Activated gamma-delta T cell treated with Interleukin-2 at 50 U/mL for 16 hours (primary cell): Measurements from ENCODE around the gene PTPRCAP.
"Not testable (repeated sequence)": the region's sequence is repeated elsewhere in the genome, so short reads cannot be mapped to it uniquely, and the experiment has no call there.

Experiments used
- DNase-seq: peaks from one replicate; pipeline ENCODE4 v3.0.0-alpha.2; 2020

PTPRCAP gene

DNA sequence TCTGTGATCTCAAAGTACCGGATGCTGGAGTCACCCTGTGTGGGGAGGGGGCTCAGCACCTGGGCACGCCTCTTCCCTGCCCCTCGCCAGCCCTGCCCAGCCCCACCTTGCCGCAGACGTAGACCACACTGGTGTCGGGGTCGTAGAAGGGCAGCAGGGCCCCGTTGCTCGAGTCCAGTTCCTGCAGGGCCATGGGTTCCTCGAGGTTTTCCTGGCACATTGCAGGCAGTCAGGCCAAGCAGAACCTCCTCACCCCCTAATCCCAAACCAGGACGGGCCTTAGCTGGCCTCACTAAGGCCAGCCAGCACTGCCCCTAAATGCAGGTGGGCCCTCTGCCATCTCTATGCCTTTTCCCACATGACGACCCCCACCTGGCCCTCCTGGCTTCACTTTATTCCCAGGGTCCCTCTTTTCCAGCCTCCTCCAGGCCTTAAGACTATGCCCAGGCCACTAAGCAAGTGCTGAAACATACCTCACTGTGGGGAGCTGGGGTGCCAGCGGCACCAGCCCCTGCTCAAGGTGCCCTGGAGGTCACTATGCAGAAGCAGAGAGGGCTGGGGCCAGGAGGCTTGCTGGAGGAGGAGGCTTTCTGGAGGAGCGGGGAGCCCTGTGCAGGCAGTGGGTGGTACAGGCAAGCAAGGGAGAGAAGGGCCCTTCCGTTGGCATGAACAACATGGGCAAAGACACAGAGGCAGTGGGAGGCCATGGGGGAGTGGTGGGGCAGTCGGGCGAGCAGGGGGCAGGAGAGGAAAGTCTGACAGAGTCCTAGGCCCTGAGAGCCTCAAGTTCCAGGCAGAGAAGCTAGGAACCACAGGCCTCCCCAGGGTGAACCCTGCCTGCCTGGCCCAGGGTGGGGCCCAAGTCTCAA, 3.0 kb upstream of the PTPRCAP start:
- no peak for DNase-seq

DNA sequence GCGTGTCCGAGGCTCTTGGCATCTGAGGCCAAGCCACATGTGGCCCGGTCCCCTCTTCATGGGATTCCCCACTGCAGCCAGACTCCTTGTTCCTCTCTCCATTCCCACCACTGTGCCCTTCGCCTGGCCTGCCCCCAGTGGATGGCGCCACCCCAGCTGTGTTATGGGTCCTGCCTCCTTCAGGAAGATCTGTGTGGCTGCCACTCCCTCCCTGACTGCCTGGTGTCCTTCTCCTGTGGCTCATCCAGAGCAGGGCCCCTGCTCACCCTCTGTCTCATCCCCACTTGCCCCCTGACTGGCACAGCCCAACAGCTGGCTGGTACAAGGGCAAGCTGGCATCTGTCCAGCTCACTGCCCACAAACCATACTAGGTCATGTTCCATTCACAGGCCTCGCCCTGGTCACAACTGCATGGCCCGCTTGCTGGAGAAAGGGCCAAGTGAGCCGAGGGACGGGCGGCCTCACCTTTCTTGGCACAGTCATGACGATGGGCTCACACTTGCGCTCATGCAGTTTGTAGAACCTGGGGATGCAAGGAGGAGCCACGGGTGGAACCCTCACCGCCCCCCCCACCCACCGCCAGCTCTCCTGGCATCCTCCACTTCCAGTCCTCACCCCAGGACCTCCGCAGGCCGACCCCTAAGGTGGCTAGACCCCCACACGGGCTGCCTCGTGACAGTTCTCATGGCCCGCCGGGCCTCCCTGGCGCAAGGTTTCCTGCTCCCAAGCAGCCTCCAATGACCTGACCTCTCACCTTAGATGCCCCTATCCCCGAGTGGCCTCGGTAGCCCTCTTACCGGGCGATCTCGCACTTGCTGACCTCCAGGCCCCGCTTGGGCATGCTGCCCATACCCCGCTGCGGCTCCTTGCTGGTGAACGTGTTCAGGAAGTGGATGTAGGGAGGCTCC, 2.1 kb upstream of the PTPRCAP start:
- no peak for DNase-seq

DNA sequence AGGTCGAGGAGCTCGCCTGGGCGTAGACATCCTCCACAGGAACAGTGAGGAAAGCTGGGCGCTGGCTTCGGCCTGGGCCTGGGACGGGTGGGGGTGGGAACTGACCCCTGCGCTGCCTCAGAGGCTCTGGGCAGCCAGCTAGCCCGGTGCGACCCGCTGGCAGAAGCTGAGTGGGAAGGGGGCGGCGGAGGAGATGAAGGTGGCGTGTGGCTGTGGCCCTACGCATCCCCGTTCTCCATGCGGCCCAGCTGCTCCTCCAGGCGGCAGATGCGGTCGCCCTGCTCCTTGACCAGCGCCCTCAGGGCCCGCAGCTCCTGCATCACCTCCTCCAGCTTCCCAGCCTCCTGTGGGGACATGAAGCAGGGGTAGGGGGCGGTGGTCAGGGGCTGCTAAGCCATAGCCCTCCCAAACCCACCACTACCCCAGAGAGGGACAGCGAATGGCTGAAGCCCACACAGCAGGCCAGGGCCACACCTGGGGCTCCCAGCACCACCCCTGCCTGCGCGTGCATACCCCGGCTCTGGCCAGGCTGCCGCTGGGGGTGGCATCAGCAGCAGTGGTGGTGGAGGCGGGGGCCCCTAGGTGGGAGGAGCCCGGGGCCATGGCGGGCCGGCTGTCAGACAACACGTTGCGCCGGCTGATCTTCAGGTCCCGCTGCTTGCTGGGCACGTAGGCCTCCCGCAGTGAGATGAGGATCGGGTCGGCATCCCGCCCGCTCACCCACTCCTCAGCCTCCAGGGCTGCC, 848 bp upstream of the PTPRCAP start:
- peak; percentile 70 for DNase-seq

DNA sequence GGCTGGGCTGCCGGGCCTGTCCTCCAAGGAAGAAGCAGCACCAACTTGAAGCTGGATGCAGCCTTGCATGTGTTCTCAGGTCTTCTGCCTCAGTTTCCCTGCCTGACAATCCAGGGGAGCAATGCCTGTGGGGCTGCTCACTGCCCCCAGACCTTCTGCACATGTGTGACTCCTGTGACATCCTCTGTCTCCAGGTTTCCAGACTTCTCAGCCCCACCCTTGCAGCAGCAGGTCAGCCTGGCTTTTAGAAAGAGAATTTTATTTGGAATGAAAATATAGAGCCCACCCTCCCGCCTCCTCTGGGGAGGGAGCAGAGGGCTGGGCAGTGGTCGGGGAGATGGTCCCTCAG, 301 bp upstream of the PTPRCAP start:
- no peak for DNase-seq

DNA sequence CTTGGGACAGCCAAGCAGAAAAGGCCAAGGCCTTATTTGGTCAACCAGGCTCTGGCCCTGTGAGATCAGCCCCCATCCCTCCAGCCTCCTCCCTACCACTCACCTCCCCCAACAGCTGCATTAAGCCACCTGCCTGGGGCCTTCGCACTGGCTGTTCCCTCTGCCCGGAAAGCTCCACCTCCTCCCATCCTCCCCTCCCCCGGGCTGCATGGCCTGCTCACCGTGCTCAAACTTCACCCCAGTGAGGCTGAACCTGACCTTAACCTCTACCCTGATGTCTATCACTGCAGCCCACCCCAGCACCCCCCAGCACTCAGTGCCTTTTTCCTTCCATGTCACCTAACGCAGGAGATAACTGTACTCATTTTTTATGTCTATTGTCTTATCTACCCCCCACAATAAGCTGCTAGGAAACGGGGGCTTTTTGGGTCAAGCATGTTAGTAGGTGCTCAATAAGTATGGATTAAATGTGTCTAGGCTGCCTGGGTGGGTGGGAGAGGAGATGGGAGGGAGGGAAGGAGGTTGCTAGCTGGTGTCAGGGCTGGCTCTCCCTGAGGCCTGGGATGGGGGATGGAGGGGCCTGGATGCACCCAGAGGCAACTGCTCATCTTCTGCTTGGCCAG, 912 bp downstream of the PTPRCAP start:
- peak; percentile 61 for DNase-seq

DNA sequence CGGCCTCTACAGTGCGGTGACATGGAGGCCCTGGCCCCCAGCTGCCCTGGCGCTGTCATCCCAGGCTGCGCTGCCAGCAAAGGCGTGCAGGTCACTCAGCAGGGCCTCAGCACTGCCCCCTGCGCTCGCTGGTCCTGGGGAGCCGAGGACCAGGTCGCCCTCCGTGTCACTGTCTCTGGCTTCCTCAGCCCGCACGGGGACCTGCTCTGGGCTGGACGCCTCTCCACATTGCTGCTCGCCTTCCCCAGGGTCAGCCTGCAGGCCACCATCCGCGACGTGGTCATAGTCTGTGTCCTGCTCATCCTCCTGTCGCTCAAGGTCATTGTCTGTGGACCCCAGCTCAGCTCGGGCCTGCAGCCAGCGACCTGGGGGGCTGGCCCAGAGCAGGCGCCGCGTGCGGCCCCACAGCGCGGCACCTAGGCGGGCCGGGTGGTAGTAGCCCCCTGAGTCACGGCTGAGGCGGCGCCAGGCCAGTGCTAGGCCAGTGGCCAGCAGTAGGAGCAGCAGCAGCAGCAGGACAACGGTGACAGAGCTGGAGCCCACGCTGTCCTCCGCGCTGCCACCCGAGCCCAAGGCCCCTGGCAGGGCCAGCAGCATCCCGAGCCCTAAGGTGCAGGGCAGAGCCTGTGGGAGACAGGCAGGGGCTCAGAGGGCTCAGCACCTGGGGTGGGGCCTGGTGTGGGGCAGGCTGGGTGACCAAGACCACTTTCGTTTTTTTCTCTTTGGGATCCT, 1.6 kb downstream of the PTPRCAP start:
- no peak for DNase-seq

DNA sequence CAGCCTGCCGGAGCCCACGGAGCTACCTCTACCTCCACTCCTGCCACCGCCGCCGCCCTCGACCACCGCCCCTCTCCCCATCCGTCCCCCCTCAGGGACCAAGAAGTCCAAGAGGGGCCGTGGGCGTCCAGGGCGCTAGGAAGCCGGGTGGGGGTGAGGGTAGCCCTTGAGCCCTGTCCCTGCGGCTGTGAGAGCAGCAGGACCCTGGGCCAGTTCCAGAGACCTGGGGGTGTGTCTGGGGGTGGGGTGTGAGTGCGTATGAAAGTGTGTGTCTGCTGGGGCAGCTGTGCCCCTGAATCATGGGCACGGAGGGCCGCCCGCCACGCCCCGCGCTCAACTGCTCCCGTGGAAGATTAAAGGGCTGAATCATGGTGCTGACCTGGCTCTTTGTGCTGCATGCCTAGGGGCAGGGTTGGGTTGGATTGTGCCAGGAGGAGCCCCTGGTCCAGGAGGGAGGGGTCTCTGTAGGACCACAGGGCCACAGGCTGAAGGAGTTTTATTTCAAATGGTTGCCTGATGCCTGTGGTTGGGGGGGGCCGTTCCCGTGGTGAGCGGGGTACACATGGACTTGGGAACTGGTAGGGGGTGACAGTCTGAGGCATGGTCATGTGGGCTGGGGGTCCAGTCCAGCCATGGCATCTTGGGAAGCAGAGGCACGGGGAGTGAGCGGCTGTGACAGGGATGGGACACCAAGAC, 2.3 kb downstream of the PTPRCAP start:
- DNase-seq: no peak

DNA sequence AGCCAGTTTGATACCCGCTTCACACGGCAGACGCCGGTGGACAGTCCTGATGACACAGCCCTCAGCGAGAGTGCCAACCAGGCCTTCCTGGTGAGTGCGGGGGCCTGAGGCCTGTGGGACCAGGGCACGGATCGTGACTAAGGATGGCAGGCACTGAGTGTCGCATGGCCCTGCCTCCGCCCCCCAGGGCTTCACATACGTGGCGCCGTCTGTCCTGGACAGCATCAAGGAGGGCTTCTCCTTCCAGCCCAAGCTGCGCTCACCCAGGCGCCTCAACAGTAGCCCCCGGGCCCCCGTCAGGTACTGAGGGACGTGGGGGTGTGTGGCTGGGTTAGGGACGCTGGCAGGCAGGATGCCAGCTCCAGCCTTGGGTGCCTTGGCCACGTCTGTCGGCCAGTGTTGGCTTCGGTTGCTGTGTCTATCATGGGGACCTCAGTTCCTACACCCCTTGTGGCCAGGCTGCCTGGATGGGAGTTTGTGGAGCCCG, 3.0 kb downstream of the PTPRCAP start:
- DNase-seq: no peak

DNA sequence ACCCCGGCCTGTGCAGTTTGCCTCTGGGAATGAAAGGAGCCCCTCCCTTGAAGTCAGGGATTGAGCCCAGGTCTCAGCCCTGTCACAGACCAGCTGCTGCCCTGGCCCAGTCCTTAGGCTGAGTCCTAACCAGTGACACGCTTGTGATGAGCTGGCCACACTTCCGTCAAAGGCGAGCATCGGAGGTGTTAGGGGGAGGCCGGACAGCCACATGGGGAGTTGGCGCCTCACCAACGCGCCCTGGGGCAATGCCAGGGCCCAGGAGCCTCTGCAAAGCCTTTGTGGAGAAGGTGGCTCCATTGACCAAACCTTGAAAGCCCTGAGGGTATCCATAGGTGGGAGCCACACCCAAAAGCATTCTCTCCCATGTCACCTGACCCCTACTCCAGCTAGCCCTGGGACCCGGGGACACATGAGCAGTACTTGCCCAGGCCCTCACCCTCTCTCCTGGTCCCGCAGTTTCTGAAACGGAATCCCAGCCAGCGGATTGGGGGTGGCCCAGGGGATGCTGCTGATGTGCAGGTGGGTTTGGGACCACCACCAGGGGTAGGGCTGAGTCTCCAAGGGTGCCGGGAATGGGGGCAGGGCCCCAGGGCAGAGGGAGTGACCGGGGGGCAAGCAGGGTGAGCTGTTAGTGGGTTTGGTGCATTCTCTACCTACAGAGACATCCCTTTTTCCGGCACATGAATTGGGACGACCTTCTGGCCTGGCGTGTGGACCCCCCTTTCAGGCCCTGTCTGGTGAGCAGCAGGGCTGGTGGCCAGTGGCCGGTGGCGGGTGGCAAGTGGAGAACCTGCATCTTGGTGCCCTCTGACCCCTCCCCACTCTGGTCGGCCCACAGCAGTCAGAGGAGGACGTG, 3.7 kb downstream of the PTPRCAP start:
- no peak for DNase-seq

DNA sequence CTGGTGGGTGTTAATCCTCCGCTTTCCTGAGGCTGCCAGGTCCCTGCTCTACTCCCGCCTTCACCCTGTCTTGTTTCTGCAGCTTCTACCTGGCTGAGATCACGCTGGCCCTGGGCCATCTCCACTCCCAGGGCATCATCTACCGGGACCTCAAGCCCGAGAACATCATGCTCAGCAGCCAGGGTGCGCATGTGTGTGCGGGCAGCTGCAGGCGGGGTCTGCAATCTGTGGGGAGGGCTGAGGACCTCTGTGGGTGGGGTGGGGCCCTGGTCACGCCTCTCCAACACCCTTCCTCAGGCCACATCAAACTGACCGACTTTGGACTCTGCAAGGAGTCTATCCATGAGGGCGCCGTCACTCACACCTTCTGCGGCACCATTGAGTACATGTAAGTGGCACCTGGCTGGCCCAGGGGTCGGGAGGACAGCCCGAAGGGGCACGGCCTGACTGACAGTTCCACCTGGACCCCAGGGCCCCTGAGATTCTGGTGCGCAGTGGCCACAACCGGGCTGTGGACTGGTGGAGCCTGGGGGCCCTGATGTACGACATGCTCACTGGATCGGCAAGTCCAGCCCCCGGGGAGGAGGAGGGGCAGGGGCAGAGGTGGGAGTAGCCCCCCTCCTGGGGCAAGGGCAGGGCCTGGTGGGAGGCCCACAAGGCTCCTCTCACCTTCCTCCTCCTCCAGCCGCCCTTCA, 4.7 kb downstream of the PTPRCAP start:
- no peak for DNase-seq

DNA sequence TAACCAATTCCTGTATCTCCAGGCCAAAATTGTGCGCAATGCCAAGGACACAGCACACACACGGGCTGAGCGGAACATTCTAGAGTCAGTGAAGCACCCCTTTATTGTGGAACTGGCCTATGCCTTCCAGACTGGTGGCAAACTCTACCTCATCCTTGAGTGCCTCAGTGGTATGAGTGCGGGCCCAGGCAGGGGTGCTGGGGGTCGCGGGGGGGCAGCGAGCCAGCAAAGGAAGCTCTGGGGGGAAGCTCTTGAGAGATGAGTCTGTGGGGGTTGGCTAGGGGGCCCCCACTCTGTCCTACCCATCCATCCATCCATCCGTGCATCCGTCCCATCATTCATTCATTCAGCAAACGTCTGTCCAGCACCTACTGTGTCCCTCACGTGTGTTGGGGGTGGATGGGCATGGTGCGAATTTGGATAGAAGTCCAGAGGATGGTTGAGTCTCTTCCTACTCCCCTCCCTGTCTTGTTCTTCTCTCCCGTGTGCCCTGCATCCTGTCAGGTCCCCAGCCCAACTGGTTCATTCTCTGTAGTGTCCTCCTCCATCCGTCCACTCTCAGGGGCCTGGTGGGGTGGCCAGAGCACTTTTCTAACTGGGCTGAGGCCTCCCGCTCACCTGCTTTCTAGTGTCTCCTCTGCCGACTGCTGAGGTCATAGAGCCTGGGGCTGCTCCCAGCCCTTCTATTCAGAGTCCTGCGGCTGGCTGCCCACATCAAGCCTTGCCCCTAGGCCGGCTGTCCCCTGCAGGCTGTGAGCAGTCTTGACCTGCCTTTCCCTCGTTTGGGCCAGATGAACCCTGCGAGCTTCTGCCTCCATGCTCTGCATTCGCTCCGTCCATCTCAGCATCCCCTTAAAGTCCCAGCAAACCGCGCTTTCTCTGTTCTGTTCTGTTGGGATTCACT, 5.9 kb downstream of the PTPRCAP start:
- no peak for DNase-seq

DNA sequence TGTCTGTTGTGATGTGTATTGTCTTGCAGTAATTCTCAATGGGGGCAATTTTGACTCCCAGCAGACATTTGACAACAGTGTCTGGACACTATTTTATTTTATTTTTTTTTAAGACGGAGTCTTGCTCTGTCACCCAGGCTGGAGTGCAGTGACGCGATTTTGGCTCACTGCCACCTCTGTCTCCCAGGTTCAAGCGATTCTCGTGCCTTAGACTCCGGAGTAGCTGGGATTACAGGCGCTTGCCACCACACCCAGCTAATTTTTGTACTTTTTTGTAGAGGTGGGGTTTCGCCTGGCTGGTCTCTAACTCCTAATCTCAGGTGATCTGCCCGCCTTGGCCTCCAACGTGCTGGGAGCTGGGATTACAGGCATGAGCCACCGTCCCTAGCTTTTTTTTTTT, 7.8 kb downstream of the PTPRCAP start:
- no peak for DNase-seq

DNA sequence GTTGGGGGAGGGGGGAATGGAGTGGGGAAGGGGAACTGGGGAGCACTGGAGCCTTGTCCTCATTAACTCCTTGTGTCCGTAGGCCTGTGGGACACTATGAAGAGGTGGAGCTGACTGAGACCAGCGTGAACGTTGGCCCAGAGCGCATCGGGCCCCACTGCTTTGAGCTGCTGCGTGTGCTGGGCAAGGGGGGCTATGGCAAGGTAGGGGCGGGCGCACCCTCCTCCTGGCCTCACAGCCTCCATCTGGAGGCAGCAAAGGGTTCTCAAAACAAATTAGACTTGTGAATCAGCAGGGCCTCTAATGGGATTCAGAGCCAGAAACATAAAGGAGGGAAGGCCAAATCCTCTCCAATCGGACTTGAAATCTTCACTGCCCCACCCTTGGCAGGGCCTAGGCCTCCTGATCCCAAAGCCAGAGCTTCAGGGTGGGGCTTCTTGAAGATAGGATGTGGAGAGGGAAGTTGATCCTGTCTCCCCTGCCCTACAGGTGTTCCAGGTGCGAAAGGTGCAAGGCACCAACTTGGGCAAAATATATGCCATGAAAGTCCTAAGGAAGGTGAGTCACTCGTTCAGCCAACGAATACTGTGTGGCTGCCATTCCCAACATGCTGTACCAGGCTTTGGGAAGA, 8.3 kb downstream of the PTPRCAP start:
- DNase-seq: no peak

DNA sequence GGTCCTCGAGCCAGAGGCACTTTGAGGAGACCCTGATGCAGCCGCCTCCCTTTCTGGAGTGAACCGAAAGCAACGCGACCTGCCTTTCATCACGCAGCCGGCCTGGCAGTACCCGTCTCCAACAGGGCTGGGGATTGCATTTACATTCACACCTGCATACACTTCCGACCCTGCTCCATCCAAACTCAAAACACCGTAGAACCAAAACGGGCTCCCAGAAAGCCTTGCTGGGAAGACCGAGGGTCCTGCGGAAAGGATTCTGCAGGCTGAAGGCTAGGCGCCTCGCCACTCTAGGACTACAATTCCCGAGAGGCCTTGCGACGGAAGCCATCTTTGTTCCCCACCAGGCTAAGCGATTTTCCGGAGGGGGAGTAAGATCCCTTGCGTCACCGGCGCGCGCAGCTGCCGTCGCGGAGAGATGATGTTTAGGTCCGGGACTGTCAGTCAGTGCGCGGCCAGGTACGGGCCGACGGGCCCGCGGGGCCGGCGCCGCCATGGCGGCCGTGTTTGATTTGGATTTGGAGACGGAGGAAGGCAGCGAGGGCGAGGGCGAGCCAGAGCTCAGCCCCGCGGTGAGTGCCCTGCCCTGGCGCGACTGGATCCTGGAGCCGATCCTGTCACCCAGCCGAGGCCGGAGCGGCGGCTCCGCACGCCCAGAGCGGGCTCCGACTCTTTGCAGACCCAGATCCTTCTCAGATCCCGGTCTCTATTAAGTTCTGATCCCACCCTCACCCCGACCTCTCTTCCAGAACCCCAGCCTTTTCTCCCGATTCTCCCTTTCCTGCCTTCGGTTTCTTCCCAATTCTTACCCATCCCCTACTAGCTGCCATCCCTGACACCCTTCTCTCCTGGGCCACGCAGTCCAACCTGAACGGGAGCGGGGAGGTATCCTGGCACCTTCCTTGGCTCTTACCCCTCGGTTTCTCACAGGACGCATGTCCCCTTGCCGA, 9.2 kb downstream of the PTPRCAP start, which contains the start of gene RPS6KB2:
TSS of gene RPS6KB2 (plus strand) at position 443 of the 950 bp plus-strand sequence. CDS start at position 495, 52 bp downstream.
- peak; percentile 99 for DNase-seq

DNA sequence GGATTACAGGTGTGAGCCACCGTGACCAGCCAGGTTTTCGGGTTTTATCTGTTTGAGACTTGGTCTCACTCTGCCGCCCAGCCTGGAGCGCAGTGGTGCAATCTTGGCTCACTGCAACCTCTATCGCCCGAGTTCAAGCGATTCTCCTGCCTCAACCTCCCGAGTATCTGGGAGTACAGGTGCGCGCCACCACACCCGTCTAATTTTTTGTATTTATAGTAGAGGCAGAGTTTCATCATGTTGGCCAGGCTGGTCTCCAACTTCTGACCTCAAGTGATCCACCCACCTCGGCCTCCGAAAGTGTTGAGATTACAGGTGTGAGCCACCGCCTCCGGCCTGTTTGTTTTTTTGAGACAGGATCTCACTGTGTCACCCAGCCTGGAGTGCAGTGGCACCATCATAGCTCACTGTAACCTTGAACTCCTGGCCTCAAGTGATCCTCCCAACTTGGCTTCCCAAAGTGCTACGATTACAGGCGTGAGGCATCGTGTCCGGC, 10.1 kb downstream of the PTPRCAP start:
- not testable (repeated sequence) for DNase-seq

DNA sequence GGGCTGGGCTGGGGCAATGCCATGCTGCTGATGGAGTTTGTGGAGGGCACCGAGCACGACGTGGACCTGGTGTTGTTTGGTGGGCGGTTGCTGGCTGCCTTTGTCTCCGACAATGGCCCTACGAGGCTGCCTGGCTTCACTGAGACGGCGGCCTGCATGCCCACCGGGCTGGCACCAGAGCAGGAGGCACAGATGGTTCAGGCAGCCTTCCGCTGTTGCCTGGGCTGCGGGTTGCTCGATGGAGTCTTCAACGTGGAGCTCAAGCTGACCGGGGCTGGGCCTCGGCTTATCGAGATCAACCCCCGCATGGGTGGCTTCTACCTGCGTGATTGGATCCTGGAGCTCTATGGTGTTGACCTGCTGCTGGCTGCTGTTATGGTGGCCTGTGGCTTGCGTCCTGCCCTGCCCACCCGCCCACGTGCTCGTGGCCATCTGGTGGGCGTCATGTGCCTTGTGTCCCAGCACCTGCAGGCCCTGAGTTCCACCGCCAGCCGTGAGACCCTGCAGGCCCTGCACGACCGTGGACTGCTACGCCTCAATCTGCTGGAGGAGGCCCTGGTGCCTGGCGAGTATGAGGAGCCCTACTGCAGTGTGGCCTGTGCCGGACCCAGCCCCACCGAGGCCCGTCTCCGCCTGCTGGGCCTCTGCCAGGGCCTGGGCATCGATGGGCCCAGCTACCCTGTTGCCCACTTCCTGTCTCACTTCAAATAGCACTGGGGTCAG, 13.4 kb downstream of the PTPRCAP start:
- DNase-seq: no peak
